Measurements from ENCODE around the gene NCAPG2. TPM values are rescaled to one million over a fixed set of nuclear protein-coding genes. Genes with fewer than 3 reads are reported as not detected.

Gene NCAPG2
- total RNA-seq, 1 experiment from 2014 or later = 67.3 TPM

DNA sequence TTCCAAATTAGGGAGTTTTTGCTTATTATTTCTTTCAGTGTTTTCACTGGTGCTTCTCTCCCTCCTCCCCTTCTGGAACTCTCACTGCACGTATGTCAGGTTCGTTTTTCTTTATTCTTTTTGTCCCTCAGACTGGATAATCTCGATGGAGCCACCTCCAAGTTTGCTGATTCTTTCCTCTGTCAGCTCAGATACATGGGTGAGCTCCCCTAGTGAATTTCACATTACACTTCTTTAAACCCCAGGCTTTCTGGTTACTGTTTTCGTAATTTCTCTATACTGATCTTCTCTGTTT, 20.8 kb upstream of the NCAPG2 start:
- ChIA-PET POLR2A (no interaction called here), CTCF (no interaction called here)
- intact Hi-C loops (cut with micrococcal nuclease; ENCODE audit: unreplicated experiment) = no loop called here
- H3K27me3 Mint-ChIP-seq (ENCODE audit: insufficient read depth, unreplicated experiment) = no peaks in the 10 kb centered on the region
- H3K27ac Mint-ChIP-seq (ENCODE audit: unreplicated experiment) = no peak overlapping the region
- Histone ChIP-seq H3K36me3 (ENCODE audit: control insufficient read depth, insufficient read depth, low read length) (no peaks in the 10 kb centered on the region), H3K4me1 (no peaks in the 10 kb centered on the region), H3K4me3 (ENCODE audit: low read depth, low read length) (no peak overlapping the region), H3K9me3 (no peaks in the 10 kb centered on the region), H3K27me3 (replicated peaks; ENCODE audit: control insufficient read depth, insufficient read depth, low read length) (no peaks in the 10 kb centered on the region)
- no peaks in the 10 kb centered on the region for H3K9me3 Mint-ChIP-seq (ENCODE audit: unreplicated experiment)
- H3K4me1 Mint-ChIP-seq (ENCODE audit: low read depth, unreplicated experiment) = no peaks in the 10 kb centered on the region
- no TSS peak for BruUV-seq (replicated peaks)
- H3K36me3 Mint-ChIP-seq (ENCODE audit: insufficient read depth, unreplicated experiment) = peaks cover 11% of the 10 kb centered on the region
- TF ChIP-seq, protein P1, sequence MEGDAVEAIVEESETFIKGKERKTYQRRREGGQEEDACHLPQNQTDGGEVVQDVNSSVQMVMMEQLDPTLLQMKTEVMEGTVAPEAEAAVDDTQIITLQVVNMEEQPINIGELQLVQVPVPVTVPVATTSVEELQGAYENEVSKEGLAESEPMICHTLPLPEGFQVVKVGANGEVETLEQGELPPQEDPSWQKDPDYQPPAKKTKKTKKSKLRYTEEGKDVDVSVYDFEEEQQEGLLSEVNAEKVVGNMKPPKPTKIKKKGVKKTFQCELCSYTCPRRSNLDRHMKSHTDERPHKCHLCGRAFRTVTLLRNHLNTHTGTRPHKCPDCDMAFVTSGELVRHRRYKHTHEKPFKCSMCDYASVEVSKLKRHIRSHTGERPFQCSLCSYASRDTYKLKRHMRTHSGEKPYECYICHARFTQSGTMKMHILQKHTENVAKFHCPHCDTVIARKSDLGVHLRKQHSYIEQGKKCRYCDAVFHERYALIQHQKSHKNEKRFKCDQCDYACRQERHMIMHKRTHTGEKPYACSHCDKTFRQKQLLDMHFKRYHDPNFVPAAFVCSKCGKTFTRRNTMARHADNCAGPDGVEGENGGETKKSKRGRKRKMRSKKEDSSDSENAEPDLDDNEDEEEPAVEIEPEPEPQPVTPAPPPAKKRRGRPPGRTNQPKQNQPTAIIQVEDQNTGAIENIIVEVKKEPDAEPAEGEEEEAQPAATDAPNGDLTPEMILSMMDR (IDR thresholded peaks at IDR 0.05; ENCODE audit: insufficient read depth in 1 of 2, low read depth in 1 of 2, low read length in 1 of 2, severe bottlenecking in 1 of 2, unreplicated experiment in 1 of 2) = no peak
- no peak for DNase-seq
- H3K4me3 Mint-ChIP-seq (ENCODE audit: unreplicated experiment) = no peak overlapping the region

DNA sequence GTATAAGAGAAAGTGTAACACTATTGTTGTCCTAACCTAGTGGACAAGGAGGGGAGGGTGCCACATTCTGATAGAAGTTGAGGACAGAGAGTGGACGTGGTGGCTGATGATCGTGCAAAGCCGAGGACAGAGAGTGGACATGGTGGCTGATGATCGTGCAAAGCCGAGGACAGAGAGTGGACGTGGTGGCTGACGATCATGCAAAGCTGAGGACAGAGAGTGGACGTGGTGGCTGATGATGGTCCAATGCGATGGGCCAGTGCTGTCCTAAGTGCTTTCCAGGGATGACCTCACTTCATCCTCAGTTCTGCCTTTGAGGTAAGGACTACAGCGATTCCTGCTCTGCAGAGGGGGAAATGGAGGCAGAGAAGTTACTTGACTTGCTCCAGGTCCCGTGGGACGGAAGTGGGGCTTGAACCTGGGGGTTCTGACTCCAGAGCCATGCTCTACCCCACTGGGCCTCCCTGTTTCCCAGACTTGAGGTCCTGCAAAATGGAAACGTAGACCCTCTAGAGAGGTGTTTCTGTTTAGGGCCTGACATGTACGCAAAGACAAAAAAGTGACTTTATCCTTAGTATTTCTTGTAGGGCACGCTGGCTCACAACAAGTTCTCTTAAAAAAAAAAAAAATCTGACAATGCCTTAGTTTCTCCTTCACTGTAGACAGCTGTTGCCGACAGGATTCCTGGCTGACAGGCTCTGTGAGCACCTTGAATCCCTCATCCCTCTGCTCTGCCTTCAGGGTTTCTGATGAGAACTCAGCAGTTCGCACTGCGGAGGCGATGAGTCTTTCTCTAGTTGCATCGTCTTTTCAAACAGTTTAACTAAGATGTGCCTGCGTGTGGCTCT, 20.3 kb upstream of the NCAPG2 start:
- ChIA-PET CTCF (no interaction called here), POLR2A (no interaction called here)
- Mint-ChIP-seq H3K9me3 (ENCODE audit: unreplicated experiment) (no peaks in the 10 kb centered on the region), H3K4me1 (ENCODE audit: low read depth, unreplicated experiment) (no peaks in the 10 kb centered on the region), H3K27me3 (ENCODE audit: insufficient read depth, unreplicated experiment) (no peaks in the 10 kb centered on the region), H3K27ac (ENCODE audit: unreplicated experiment) (no peak overlapping the region), H3K4me3 (ENCODE audit: unreplicated experiment) (no peak overlapping the region), H3K36me3 (ENCODE audit: insufficient read depth, unreplicated experiment) (peaks cover 6% of the 10 kb centered on the region)
- no peaks in the 10 kb centered on the region for H3K27me3 ChIP-seq (replicated peaks; ENCODE audit: control insufficient read depth, insufficient read depth, low read length)
- H3K4me3 ChIP-seq (ENCODE audit: low read depth, low read length) = no peak overlapping the region
- H3K4me1 ChIP-seq = no peaks in the 10 kb centered on the region
- H3K9me3 ChIP-seq = no peaks in the 10 kb centered on the region
- BruUV-seq (replicated peaks) = no TSS peak
- no peak for DNase-seq
- intact Hi-C loops (cut with micrococcal nuclease; ENCODE audit: unreplicated experiment) = no loop called here
- TF ChIP-seq, protein P1 (IDR thresholded peaks at IDR 0.05; ENCODE audit: insufficient read depth in 1 of 2, low read depth in 1 of 2, low read length in 1 of 2, severe bottlenecking in 1 of 2, unreplicated experiment in 1 of 2) = no peak
- H3K36me3 ChIP-seq (ENCODE audit: control insufficient read depth, insufficient read depth, low read length) = no peaks in the 10 kb centered on the region

DNA sequence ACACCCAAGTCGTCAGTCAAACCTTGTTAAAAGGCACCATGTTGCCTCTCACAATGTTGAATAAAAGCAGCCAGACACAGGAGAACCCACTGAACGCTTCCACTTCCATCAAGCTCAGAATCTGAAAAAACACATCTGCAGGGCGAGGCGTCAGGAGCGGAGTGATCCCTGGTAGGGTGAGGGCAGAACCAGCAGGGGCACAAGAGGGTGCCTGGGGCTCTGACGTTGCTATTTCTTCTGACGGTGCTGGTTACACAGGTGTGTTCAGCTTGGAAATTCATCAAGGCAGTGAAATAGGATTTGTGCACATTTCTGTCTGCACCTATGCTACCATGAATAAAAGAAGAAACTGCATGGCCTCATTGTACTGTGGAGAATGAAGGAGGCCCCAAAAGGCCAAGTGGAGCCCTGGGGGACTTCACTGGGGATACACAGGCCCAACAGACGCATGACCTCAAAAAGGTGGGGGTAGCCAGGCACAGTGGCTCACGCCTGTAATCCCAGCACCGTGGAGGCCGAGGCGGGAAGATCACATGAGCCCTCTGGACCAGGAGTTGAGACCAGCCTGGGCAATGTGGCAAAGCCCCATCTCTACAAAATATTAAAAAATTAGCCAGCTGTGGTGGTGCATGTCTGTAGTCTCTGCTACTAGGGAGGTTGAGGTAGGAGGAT, 19.2 kb upstream of the NCAPG2 start:
- Mint-ChIP-seq H3K36me3 (ENCODE audit: insufficient read depth, unreplicated experiment) (no peaks in the 10 kb centered on the region), H3K27me3 (ENCODE audit: insufficient read depth, unreplicated experiment) (peaks cover under 1% of the 10 kb centered on the region), H3K4me1 (ENCODE audit: low read depth, unreplicated experiment) (no peaks in the 10 kb centered on the region), H3K27ac (ENCODE audit: unreplicated experiment) (no peak overlapping the region), H3K9me3 (ENCODE audit: unreplicated experiment) (no peaks in the 10 kb centered on the region), H3K4me3 (ENCODE audit: unreplicated experiment) (no peak overlapping the region)
- POLR2A ChIA-PET = no interaction called here
- CTCF ChIA-PET = no interaction called here
- Histone ChIP-seq H3K4me1 (no peaks in the 10 kb centered on the region), H3K36me3 (ENCODE audit: control insufficient read depth, insufficient read depth, low read length) (no peaks in the 10 kb centered on the region), H3K9me3 (no peaks in the 10 kb centered on the region), H3K27me3 (replicated peaks; ENCODE audit: control insufficient read depth, insufficient read depth, low read length) (no peaks in the 10 kb centered on the region), H3K4me3 (ENCODE audit: low read depth, low read length) (no peak overlapping the region)
- no TSS peak for BruUV-seq (replicated peaks)
- no peak for DNase-seq
- TF ChIP-seq, protein P1 (IDR thresholded peaks at IDR 0.05; ENCODE audit: insufficient read depth in 1 of 2, low read depth in 1 of 2, low read length in 1 of 2, severe bottlenecking in 1 of 2, unreplicated experiment in 1 of 2) = no peak
- intact Hi-C loops (cut with micrococcal nuclease; ENCODE audit: unreplicated experiment) = no loop called here

All from Caco-2 (cell line).